ENCODE data around the gene ZNRF2. TPM values are rescaled to one million over a fixed set of nuclear protein-coding genes. Genes with fewer than 3 reads are reported as not detected.

The ZNRF2 gene
- total and polyA plus RNA-seq, 2 donors (not counting 3 experiments of a cell fraction or from before 2014, with no cell fraction given): 1.4 to 5.9 TPM

DNA sequence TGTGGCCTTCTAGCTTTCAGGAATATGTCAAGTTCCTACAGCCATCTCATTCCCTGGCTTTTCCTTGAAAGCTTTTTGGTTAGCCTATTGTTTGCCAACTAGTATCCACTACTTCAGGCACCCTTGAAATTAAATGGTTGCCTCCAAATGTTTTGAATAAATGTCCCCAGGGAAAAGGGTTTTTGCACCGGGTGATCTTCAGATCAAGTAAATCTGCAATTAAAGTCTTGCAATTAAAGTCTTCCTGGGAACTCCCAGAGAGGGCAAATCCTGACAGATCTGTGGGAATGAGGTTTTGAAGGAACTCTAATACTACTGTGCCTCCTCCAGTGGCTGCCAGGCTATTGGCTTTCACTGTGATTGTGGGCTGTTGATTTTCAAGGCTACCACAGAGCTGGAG lies 17.7 kb upstream of the ZNRF2 start:
- H3K4me1 ChIP-seq (ENCODE audit: control insufficient read depth, extremely low read depth, insufficient read depth, low read length): no peaks in the 10 kb centered on the region
- intact Hi-C loops (cut with micrococcal nuclease) (no loop called here), dilution Hi-C loops (cut with MboI; ENCODE audit: extremely low pct_ligation_motif_present, low sequenced_read_pairs) (no loop called here)
- TF ChIP-seq EZH2 (IDR thresholded peaks at IDR 0.05; ENCODE audit: borderline replicate concordance, low read depth, low read length, severe bottlenecking): no peak
- H4K20me1 ChIP-seq (replicated peaks; ENCODE audit: control insufficient read depth, extremely low read depth, insufficient read depth, low read length): no peaks in the 10 kb centered on the region
- CTCF ChIA-PET: interaction anchor here (1.8 kb wide), 1 partner anchor 9 kb away, joined by 6 read pairs; no protein-coding TSS in a partner anchor
- no peak overlapping the region for H3K4me3 ChIP-seq (replicated peaks in 1 of 3; ENCODE audit: insufficient read depth in 1 of 3, low read depth in 1 of 3, low read length in 3 of 3)
- no peak overlapping the region for H3K27ac ChIP-seq (ENCODE audit: insufficient read depth, low read depth, low read length)
- H3K79me2 ChIP-seq (ENCODE audit: control insufficient read depth, insufficient read depth, low read length): no peaks in the 10 kb centered on the region
- H3K9me1 ChIP-seq (replicated peaks; ENCODE audit: control insufficient read depth, extremely low read depth, insufficient read depth, low read length): no peaks in the 10 kb centered on the region
- POLR2A ChIA-PET: no interaction called here
- no peak for FAIRE-seq
- H3K27me3 ChIP-seq (ENCODE audit: control insufficient read depth in 2 of 2, insufficient read depth in 2 of 2, low read length in 2 of 2): peaks cover 7 to 15% of the 10 kb centered on the region in 2 experiments
- DNase-seq (ENCODE audit: low read depth, low spot score): no peak
- H3K9ac ChIP-seq (replicated peaks; ENCODE audit: extremely low read depth, insufficient read depth, low read length): no peak overlapping the region
- H3K4me2 ChIP-seq (ENCODE audit: insufficient read depth, low read length): no peak overlapping the region
- no TSS peak for BruUV-seq (replicated peaks)
- no peaks in the 10 kb centered on the region for H3K36me3 ChIP-seq (ENCODE audit: control insufficient read depth in 2 of 2, extremely low read depth in 1 of 2, insufficient read depth in 2 of 2, low read length in 2 of 2)
- H2AFZ ChIP-seq (ENCODE audit: low read depth, low read length): no peak overlapping the region
- H3K9me3 ChIP-seq (replicated peaks; ENCODE audit: control insufficient read depth, insufficient read depth, low read length): no peaks in the 10 kb centered on the region

DNA sequence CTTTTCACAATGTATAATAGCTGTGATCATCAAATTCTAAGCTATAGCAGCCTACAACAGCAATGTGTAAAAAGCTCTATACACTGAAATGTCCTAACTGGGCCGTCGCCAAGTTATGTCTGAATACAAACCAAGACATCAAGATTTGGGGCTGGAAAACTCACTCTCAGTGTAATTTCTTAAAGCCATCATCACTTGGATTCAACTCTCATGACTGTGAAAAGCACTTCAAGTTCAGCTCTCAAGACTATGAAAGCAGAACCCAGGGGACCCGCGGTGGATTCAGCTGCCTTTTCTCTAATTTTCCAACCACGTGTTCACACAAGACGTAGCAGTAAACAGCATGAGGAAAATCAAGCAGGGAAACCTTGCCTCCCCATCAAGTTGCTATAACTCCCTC lies 15.8 kb upstream of the ZNRF2 start:
- Histone ChIP-seq H3K4me1 (ENCODE audit: control insufficient read depth, extremely low read depth, insufficient read depth, low read length) (no peaks in the 10 kb centered on the region), H3K9me1 (replicated peaks; ENCODE audit: control insufficient read depth, extremely low read depth, insufficient read depth, low read length) (no peaks in the 10 kb centered on the region), H3K9ac (replicated peaks; ENCODE audit: extremely low read depth, insufficient read depth, low read length) (no peak overlapping the region), H3K4me2 (ENCODE audit: insufficient read depth, low read length) (no peak overlapping the region), H3K79me2 (ENCODE audit: control insufficient read depth, insufficient read depth, low read length) (no peaks in the 10 kb centered on the region), H3K9me3 (replicated peaks; ENCODE audit: control insufficient read depth, insufficient read depth, low read length) (no peaks in the 10 kb centered on the region), H3K27me3 (ENCODE audit: control insufficient read depth in 2 of 2, insufficient read depth in 2 of 2, low read length in 2 of 2) (peaks cover 7 to 15% of the 10 kb centered on the region in 2 experiments), H3K27ac (ENCODE audit: insufficient read depth, low read depth, low read length) (no peak overlapping the region), H2AFZ (ENCODE audit: low read depth, low read length) (no peak overlapping the region), H3K36me3 (ENCODE audit: control insufficient read depth in 2 of 2, extremely low read depth in 1 of 2, insufficient read depth in 2 of 2, low read length in 2 of 2) (no peaks in the 10 kb centered on the region), H3K4me3 (replicated peaks in 1 of 3; ENCODE audit: insufficient read depth in 1 of 3, low read depth in 1 of 3, low read length in 3 of 3) (no peak overlapping the region), H4K20me1 (replicated peaks; ENCODE audit: control insufficient read depth, extremely low read depth, insufficient read depth, low read length) (no peaks in the 10 kb centered on the region)
- CTCF ChIA-PET: no interaction called here
- no peak for DNase-seq (ENCODE audit: low read depth, low spot score)
- FAIRE-seq: no peak
- TF ChIP-seq POLR2A (IDR thresholded peaks at IDR 0.05; ENCODE audit: low read depth, low read length) (no peak), JUN (IDR thresholded peaks at IDR 0.05; ENCODE audit: borderline replicate concordance, insufficient read depth, insufficient read length, low read depth) (no peak), EZH2 (IDR thresholded peaks at IDR 0.05; ENCODE audit: borderline replicate concordance, low read depth, low read length, severe bottlenecking) (no peak), MYC (IDR thresholded peaks at IDR 0.05; ENCODE audit: low read depth, low read length) (no peak), POLR2AphosphoS5 (IDR thresholded peaks at IDR 0.05; ENCODE audit: insufficient read depth, low read depth, low read length) (no peak), FOS (IDR thresholded peaks at IDR 0.05; ENCODE audit: borderline replicate concordance, insufficient read depth, low read length) (no peak), GATA2 (IDR thresholded peaks at IDR 0.05; ENCODE audit: insufficient read depth, insufficient read length, low read depth, low read length) (no peak)
- TF ChIP-seq, protein P1, sequence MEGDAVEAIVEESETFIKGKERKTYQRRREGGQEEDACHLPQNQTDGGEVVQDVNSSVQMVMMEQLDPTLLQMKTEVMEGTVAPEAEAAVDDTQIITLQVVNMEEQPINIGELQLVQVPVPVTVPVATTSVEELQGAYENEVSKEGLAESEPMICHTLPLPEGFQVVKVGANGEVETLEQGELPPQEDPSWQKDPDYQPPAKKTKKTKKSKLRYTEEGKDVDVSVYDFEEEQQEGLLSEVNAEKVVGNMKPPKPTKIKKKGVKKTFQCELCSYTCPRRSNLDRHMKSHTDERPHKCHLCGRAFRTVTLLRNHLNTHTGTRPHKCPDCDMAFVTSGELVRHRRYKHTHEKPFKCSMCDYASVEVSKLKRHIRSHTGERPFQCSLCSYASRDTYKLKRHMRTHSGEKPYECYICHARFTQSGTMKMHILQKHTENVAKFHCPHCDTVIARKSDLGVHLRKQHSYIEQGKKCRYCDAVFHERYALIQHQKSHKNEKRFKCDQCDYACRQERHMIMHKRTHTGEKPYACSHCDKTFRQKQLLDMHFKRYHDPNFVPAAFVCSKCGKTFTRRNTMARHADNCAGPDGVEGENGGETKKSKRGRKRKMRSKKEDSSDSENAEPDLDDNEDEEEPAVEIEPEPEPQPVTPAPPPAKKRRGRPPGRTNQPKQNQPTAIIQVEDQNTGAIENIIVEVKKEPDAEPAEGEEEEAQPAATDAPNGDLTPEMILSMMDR (IDR thresholded peaks at IDR 0.05; ENCODE audit: extremely low read depth in 1 of 2, insufficient read depth in 1 of 2, low read depth in 1 of 2, low read length in 2 of 2): no peak
- TF ChIP-seq, protein P2, sequence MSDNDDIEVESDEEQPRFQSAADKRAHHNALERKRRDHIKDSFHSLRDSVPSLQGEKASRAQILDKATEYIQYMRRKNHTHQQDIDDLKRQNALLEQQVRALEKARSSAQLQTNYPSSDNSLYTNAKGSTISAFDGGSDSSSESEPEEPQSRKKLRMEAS (IDR thresholded peaks at IDR 0.05; ENCODE audit: insufficient read depth, insufficient read length): no peak
- POLR2A ChIA-PET: no interaction called here
- dilution Hi-C loops (cut with MboI; ENCODE audit: extremely low pct_ligation_motif_present, low sequenced_read_pairs): no loop called here
- intact Hi-C loops (cut with micrococcal nuclease): no loop called here
- no TSS peak for BruUV-seq (replicated peaks)

Data from endothelial cell of umbilical vein (primary cell).